Left ventricle myocardium inferior (tissue), 1 donor: ENCODE data around the gene RFWD3. TPM values are rescaled to one million over a fixed set of nuclear protein-coding genes. Genes with fewer than 3 reads are reported as not detected.

ENCODE experiments used
- DNase-seq: peaks from one replicate; pipeline ENCODE4 v3.0.0-alpha.2; 2020
- H3K27ac ChIP-seq: fragments of 200-600 bp; replicated peaks from 2 replicates; pipeline ENCODE4 v1.8.0; 2021
- H3K27me3 ChIP-seq: fragments of 200-600 bp; 2 replicates; pipeline ENCODE4 v1.8.0; 2021; ENCODE audit warnings: low read depth
- H3K36me3 ChIP-seq: fragments of 200-600 bp; 2 replicates; pipeline ENCODE4 v1.8.0; 2021
- H3K4me1 ChIP-seq: fragments of 200-600 bp; 2 replicates; pipeline ENCODE4 v1.8.0; 2021
- H3K4me3 ChIP-seq: fragments of 200-600 bp; 2 replicates; pipeline ENCODE4 v1.8.0; 2021; ENCODE audit warnings: mild to moderate bottlenecking, moderate library complexity
- H3K9me3 ChIP-seq: fragments of 200-600 bp; replicated peaks from 2 replicates; pipeline ENCODE4 v1.8.0; 2021
- CTCF ChIP-seq: fragments of 200-600 bp; IDR thresholded peaks from 2 replicates; pipeline ENCODE4 v1.8.0; 2021; ENCODE audit warnings: antibody characterized with exemption, mild to moderate bottlenecking, borderline replicate concordance
- intact Hi-C: fragments of 100-400 bp; cut with micrococcal nuclease; formaldehyde crosslinking; loops from one replicate; pipeline ENCODE4 v1.11.0; 2022
- total RNA-seq: library from RNA; stranded (reverse); fragmentation: NEBNext Ultra II Directional; extraction: Animal tissue kit (Norgen Biotek cat#: 25700); gene quantifications from one replicate; pipeline ENCODE4 v1.2.1, GENCODE V29; 2021
- donor health status: DM: no; HTN: yes; CAD: no; lungs with severe emphysema.

Gene RFWD3
- total RNA-seq, 1 donor from 2014 or later, result 5.9 TPM

GRCh38 chr16:74637742-74638453 is 28.8 kb downstream of the RFWD3 start:
- H3K36me3 ChIP-seq, result peaks cover 93% of the 10 kb centered on the region
- no peaks in the 10 kb centered on the region for H3K4me1 ChIP-seq
- H3K9me3 ChIP-seq, result no peaks in the 10 kb centered on the region
- no peaks in the 10 kb centered on the region for H3K27me3 ChIP-seq
- H3K4me3 ChIP-seq, result no peak overlapping the region
- no peak for TF ChIP-seq CTCF
- no peak overlapping the region for H3K27ac ChIP-seq
- DNase-seq, result no peak
- intact Hi-C loops, result no loop called here

GRCh38 chr16:74635303-74635702 is 31.4 kb downstream of the RFWD3 start:
- intact Hi-C loops, result no loop called here
- Histone ChIP-seq H3K27me3 (no peaks in the 10 kb centered on the region), H3K36me3 (peaks cover 97% of the 10 kb centered on the region), H3K9me3 (no peaks in the 10 kb centered on the region), H3K4me3 (no peak overlapping the region), H3K27ac (no peak overlapping the region), H3K4me1 (no peaks in the 10 kb centered on the region)
- TF ChIP-seq CTCF, result no peak
- no peak for DNase-seq

- no peak for DNase-seq
- H3K4me1 ChIP-seq, result no peaks in the 10 kb centered on the region
- no peak overlapping the region for H3K4me3 ChIP-seq
- peaks cover 96% of the 10 kb centered on the region for H3K36me3 ChIP-seq
- no peak overlapping the region for H3K27ac ChIP-seq
- intact Hi-C loops, result no loop called here
- no peaks in the 10 kb centered on the region for H3K9me3 ChIP-seq
- TF ChIP-seq CTCF, result no peak
- no peaks in the 10 kb centered on the region for H3K27me3 ChIP-seq
Observed at GRCh38 chr16:74633686-74634085, 33.0 kb downstream of the RFWD3 start.

- no peaks in the 10 kb centered on the region for H3K27me3 ChIP-seq
- peak overlapping the region; percentile 24 for H3K27ac ChIP-seq
- peaks cover 19% of the 10 kb centered on the region for H3K4me1 ChIP-seq
- H3K9me3 ChIP-seq, result no peaks in the 10 kb centered on the region
- TF ChIP-seq CTCF, result no peak
- no peak overlapping the region for H3K4me3 ChIP-seq
- intact Hi-C loops, result no loop called here
- no peak for DNase-seq
- H3K36me3 ChIP-seq, result peaks cover 95% of the 10 kb centered on the region
Observed at GRCh38 chr16:74627506-74628220, 39.0 kb downstream of the RFWD3 start.

GRCh38 chr16:74626741-74627416 is 39.8 kb downstream of the RFWD3 start:
- peak overlapping the region; percentile 24 for H3K27ac ChIP-seq
- TF ChIP-seq CTCF, result no peak

More at GRCh38 chr16:74626741-74627416, 39.8 kb downstream of the RFWD3 start:
- no peak for DNase-seq
- H3K4me1 ChIP-seq, result peaks cover 19% of the 10 kb centered on the region
- no peak overlapping the region for H3K4me3 ChIP-seq
- H3K36me3 ChIP-seq, result peaks cover 95% of the 10 kb centered on the region
- no peaks in the 10 kb centered on the region for H3K9me3 ChIP-seq
- no peaks in the 10 kb centered on the region for H3K27me3 ChIP-seq
- intact Hi-C loops, result no loop called here
